GM21825 (cell line): ENCODE results near the gene FKBP5.
"Not testable (repeated sequence)": the region's sequence is repeated elsewhere in the genome, so short reads cannot be mapped to it uniquely, and the experiment has no call there.

Experiments
- ATAC-seq: cut with Tn5 transposase; IDR thresholded peaks from one replicate; pipeline ENCODE4 v1.9.1; 2021; ENCODE audit warnings: mild to moderate bottlenecking, moderate library complexity; ENCODE audit not compliant: unreplicated experiment

The FKBP5 gene

GRCh38 chr6:35550437-35550836 is 138.3 kb downstream of the FKBP5 start:
- no peak for ATAC-seq

GRCh38 chr6:35547676-35548075 is 141.0 kb downstream of the FKBP5 start:
- ATAC-seq: no peak

- no peak for ATAC-seq
Measured at GRCh38 chr6:35544769-35545361, 143.8 kb downstream of the FKBP5 start.

GRCh38 chr6:35543459-35544193 is 145.1 kb downstream of the FKBP5 start:
- ATAC-seq: no peak

- no peak for ATAC-seq
Measured at GRCh38 chr6:35541836-35542235, 146.9 kb downstream of the FKBP5 start.

- ATAC-seq: no peak
Measured at GRCh38 chr6:35539223-35539622, 149.5 kb downstream of the FKBP5 start.

- ATAC-seq: not testable (repeated sequence)
Measured at GRCh38 chr6:35535847-35536246, 152.9 kb downstream of the FKBP5 start.

GRCh38 chr6:35534407-35535170 is 154.1 kb downstream of the FKBP5 start:
- ATAC-seq: no peak

- no peak for ATAC-seq
Measured at GRCh38 chr6:35533981-35534380, 154.7 kb downstream of the FKBP5 start.

- ATAC-seq: no peak
Measured at GRCh38 chr6:35532126-35532525, 156.6 kb downstream of the FKBP5 start.

- no peak for ATAC-seq
Measured at GRCh38 chr6:35524380-35525020, 164.2 kb downstream of the FKBP5 start.
